Aorta (tissue), 5 donors: ENCODE data around the gene DAB2IP. TPM values are rescaled to one million over a fixed set of nuclear protein-coding genes. Genes with fewer than 3 reads are reported as not detected.
"Not testable (repeated sequence)": the region's sequence is repeated elsewhere in the genome, so short reads cannot be mapped to it uniquely, and the experiment has no call there.

Source experiments
- ATAC-seq: fragments of 200-7000 bp; cut with Tn5 transposase; one replicate; pipeline ENCODE4 v1.9.1; 2022; ENCODE audit warnings: moderate library complexity; ENCODE audit not compliant: low FRiP score
- DNase-seq, 2 donors: peaks; one replicate each; pipeline ENCODE4 v3.0.0-alpha.2; 2020
- H3K27ac ChIP-seq, 2 donors: one replicate each; pipeline ENCODE4 v1.5.1; 2013; ENCODE audit warnings: low read length in 2 of 2, mild to moderate bottlenecking in 2 of 2, moderate library complexity in 2 of 2, control low read depth in 1 of 2, inconsistent platforms in 1 of 2, low read depth in 1 of 2
- H3K27me3 ChIP-seq, 2 donors: one replicate each; pipeline ENCODE4 v1.6.1; 2013; ENCODE audit warnings: control low read depth in 1 of 2, low read length in 1 of 2, mild to moderate bottlenecking in 1 of 2, moderate library complexity in 1 of 2; ENCODE audit not compliant: insufficient read depth in 2 of 2, control insufficient read depth in 1 of 2
- H3K36me3 ChIP-seq, 2 donors: one replicate each; pipeline ENCODE4 v1.6.1; 2013; ENCODE audit warnings: control low read depth in 1 of 2, low read length in 1 of 2, mild to moderate bottlenecking in 1 of 2; ENCODE audit not compliant: insufficient read depth in 2 of 2, control insufficient read depth in 1 of 2
- H3K4me1 ChIP-seq, 2 donors: one replicate each; pipeline ENCODE4 v1.6.1; 2013; ENCODE audit warnings: low read length in 2 of 2, control low read depth in 1 of 2, mild to moderate bottlenecking in 1 of 2, moderate library complexity in 1 of 2; ENCODE audit not compliant: insufficient read depth in 2 of 2, control insufficient read depth in 1 of 2
- H3K4me3 ChIP-seq, 2 donors: one replicate each; pipeline ENCODE4 v1.5.1; 2013; ENCODE audit warnings: low read length in 2 of 2, control low read depth in 1 of 2, mild to moderate bottlenecking in 1 of 2
- H3K9me3 ChIP-seq: one replicate; pipeline ENCODE4 v1.6.1; 2013; ENCODE audit warnings: mild to moderate bottlenecking, low read length; ENCODE audit not compliant: control insufficient read depth
- WGBS, 2 donors: extraction: QIAGEN DNeasy Blood & Tissue Kit; methylation state at CpG; one replicate each; pipeline ENCODE4 v1.1.7; 2013; 5-methylcytosine and 5-hydroxymethylcytosine counted together
- intact Hi-C, 2 donors: fragments of 100-400 bp; cut with DNase I; formaldehyde crosslinking; loops; one replicate each; pipeline versions ENCODE4 v1.14.2 to v1.15.0; 2022
- polyA plus RNA-seq, 2 donors: library from polyadenylated mRNA; stranded (reverse); fragments of 200-250 nt; gene quantifications; one replicate each; pipeline ENCODE4 v1.2.3, GENCODE V29; 2013
- total RNA-seq, 2 donors: library from RNA; stranded (reverse); fragmentation: NEBNext Ultra II Directional; extraction: Animal tissue kit (Norgen Biotek cat#: 25700); gene quantifications; one replicate each; pipeline ENCODE4 v1.2.1, GENCODE V29; 2021
- donor health status: healthy with polysubstance abuse.
- donor health status: Bipolar disorder and iron deficiency.
- donor health status: DM: no; HTN: no; CAD: no.
- donor health status: DM: no; HTN: no; CAD: no.
- donor health status: DM: yes; HTN: yes; CAD: no.

The DAB2IP gene
- total and polyA plus RNA-seq, 4 donors, result 12.0 to 75.4 (median 51.4) TPM

- intact Hi-C loops, result no loop called here
- no peak for DNase-seq
- no peaks in the 10 kb centered on the region for H3K36me3 ChIP-seq
- H3K4me3 ChIP-seq, result no peak overlapping the region
- H3K9me3 ChIP-seq, result no peaks in the 10 kb centered on the region
- no peak for ATAC-seq
- WGBS, 2 donors, result 47 to 54% methylated on average over 8 to 9 of the region's 9 CpGs
- H3K27me3 ChIP-seq, result no peaks in the 10 kb centered on the region
- no peak overlapping the region for H3K27ac ChIP-seq
- peaks cover 0 to 5% of the 10 kb centered on the region in 2 donors for H3K4me1 ChIP-seq
Measured at GRCh38 chr9:121612511-121612998, 38.9 kb upstream of the DAB2IP start.

- H3K27ac ChIP-seq, result no peak overlapping the region
- H3K4me1 ChIP-seq, result peaks cover 0 to 5% of the 10 kb centered on the region in 2 donors
- no peak overlapping the region for H3K4me3 ChIP-seq
- no peaks in the 10 kb centered on the region for H3K27me3 ChIP-seq
- WGBS, 2 donors, result 64 to 68% methylated on average over 11 of the region's 11 CpGs
- intact Hi-C loops, result no loop called here
- no peaks in the 10 kb centered on the region for H3K36me3 ChIP-seq
- no peaks in the 10 kb centered on the region for H3K9me3 ChIP-seq
- ATAC-seq, result no peak
- no peak for DNase-seq
Measured at GRCh38 chr9:121613009-121613752, 38.3 kb upstream of the DAB2IP start.

GRCh38 chr9:121616123-121616755 lies 35.2 kb upstream of the DAB2IP start:
- Histone ChIP-seq H3K4me1 (no peaks in the 10 kb centered on the region), H3K27me3 (no peaks in the 10 kb centered on the region), H3K9me3 (no peaks in the 10 kb centered on the region), H3K4me3 (no peak overlapping the region), H3K27ac (no peak overlapping the region), H3K36me3 (no peaks in the 10 kb centered on the region)
- intact Hi-C loops, result no loop called here
- DNase-seq, result no peak
- no peak for ATAC-seq
- WGBS, 2 donors, result 91 to 92% methylated on average over 14 of the region's 14 CpGs

- 86 to 93% methylated on average over 9 of the region's 9 CpGs for WGBS, 2 donors
- Histone ChIP-seq H3K27ac (no peak overlapping the region), H3K9me3 (no peaks in the 10 kb centered on the region), H3K36me3 (no peaks in the 10 kb centered on the region), H3K27me3 (no peaks in the 10 kb centered on the region), H3K4me3 (no peak overlapping the region), H3K4me1 (no peaks in the 10 kb centered on the region)
- ATAC-seq (no peak), DNase-seq (no peak)
- intact Hi-C loops, result no loop called here
Measured at GRCh38 chr9:121618504-121618903, 32.9 kb upstream of the DAB2IP start.

GRCh38 chr9:121618910-121619309 lies 32.5 kb upstream of the DAB2IP start:
- H3K27ac ChIP-seq, ATAC-seq: not testable (repeated sequence)
- WGBS, 2 donors, result 95 to 97% methylated on average over 7 of the region's 7 CpGs

GRCh38 chr9:121619545-121620324 lies 31.7 kb upstream of the DAB2IP start:
- intact Hi-C loops, result no loop called here
- no peak overlapping the region for H3K27ac ChIP-seq
- H3K27me3 ChIP-seq, result no peaks in the 10 kb centered on the region
- H3K36me3 ChIP-seq, result no peaks in the 10 kb centered on the region
- no peak overlapping the region for H3K4me3 ChIP-seq
- 82 to 83% methylated on average over 11 of the region's 11 CpGs for WGBS, 2 donors
- ATAC-seq, result peak; percentile 33
- no peak for DNase-seq
- H3K4me1 ChIP-seq, result no peaks in the 10 kb centered on the region
- no peaks in the 10 kb centered on the region for H3K9me3 ChIP-seq

More at GRCh38 chr9:121618910-121619309, 32.5 kb upstream of the DAB2IP start:
- DNase-seq, H3K27me3 ChIP-seq, H3K9me3 ChIP-seq, H3K4me1 ChIP-seq, H3K36me3 ChIP-seq, intact Hi-C loops, H3K4me3 ChIP-seq: not testable (repeated sequence)

- Histone ChIP-seq H3K4me1 (no peaks in the 10 kb centered on the region), H3K4me3 (no peak overlapping the region)
- 96 to 98% methylated on average over 3 of the region's 3 CpGs for WGBS, 2 donors
Measured at GRCh38 chr9:121620325-121620673, 31.1 kb upstream of the DAB2IP start.

GRCh38 chr9:121620777-121621449 lies 30.5 kb upstream of the DAB2IP start:
- DNase-seq, result no peak
- intact Hi-C loops, result no loop called here
- H3K27me3 ChIP-seq, result no peaks in the 10 kb centered on the region
- H3K4me3 ChIP-seq, result no peak overlapping the region
- no peaks in the 10 kb centered on the region for H3K36me3 ChIP-seq
- no peaks in the 10 kb centered on the region for H3K9me3 ChIP-seq
- H3K27ac ChIP-seq, result no peak overlapping the region
- no peak for ATAC-seq
- no peaks in the 10 kb centered on the region for H3K4me1 ChIP-seq
- WGBS, 2 donors, result 70% methylated on average over 3 of the region's 3 CpGs

More at GRCh38 chr9:121620325-121620673, 31.1 kb upstream of the DAB2IP start:
- intact Hi-C loops, result no loop called here
- ATAC-seq, result no peak
- DNase-seq, result no peak
- H3K36me3 ChIP-seq, result no peaks in the 10 kb centered on the region
- H3K9me3 ChIP-seq, result no peaks in the 10 kb centered on the region
- H3K27me3 ChIP-seq, result no peaks in the 10 kb centered on the region
- no peak overlapping the region for H3K27ac ChIP-seq
